Neural cell (in vitro differentiated cells): ENCODE data around the gene SDF2. TPM values are rescaled to one million over a fixed set of nuclear protein-coding genes. Genes with fewer than 3 reads are reported as not detected.

Experiments used
- H2AFZ ChIP-seq: fragments of 200-600, 300-800 bp; sonication (generic), shearing (Covaris generic); 2 replicates; pipeline ENCODE4 v1.6.0; 2014; ENCODE audit warnings: low read depth, mild to moderate bottlenecking, antibody characterized with exemption, low read length, moderate library complexity
- H3F3A ChIP-seq: fragments of 200-600 bp; shearing (Covaris generic); 2 replicates; pipeline ENCODE4 v1.6.1; 2016; ENCODE audit warnings: mild to moderate bottlenecking, moderate library complexity, mixed read lengths, antibody characterized with exemption, low read length; ENCODE audit not compliant: insufficient read depth, poor library complexity, severe bottlenecking
- H3K27ac ChIP-seq: fragments of 200-600, 300-800 bp; sonication (generic), shearing (Covaris generic); 2 replicates; pipeline ENCODE4 v1.5.1; 2014; ENCODE audit warnings: mild to moderate bottlenecking, low read length, moderate library complexity
- H3K27me3 ChIP-seq: fragments of 300-800, 200-600 bp; sonication (generic), shearing (Covaris generic); 2 replicates; pipeline ENCODE4 v1.6.0; 2014; ENCODE audit warnings: mild to moderate bottlenecking, low read depth, low read length, moderate library complexity; ENCODE audit not compliant: insufficient read depth
- H3K36me3 ChIP-seq: fragments of 300-800, 200-600 bp; sonication (generic), shearing (Covaris generic); 2 replicates; pipeline ENCODE4 v1.5.1; 2014; ENCODE audit warnings: mild to moderate bottlenecking, antibody characterized with exemption, low read length, moderate library complexity; ENCODE audit not compliant: insufficient read depth
- H3K4me2 ChIP-seq: fragments of 300-800, 200-600 bp; sonication (generic), shearing (Covaris generic); 2 replicates; pipeline ENCODE4 v1.6.0; 2014; ENCODE audit warnings: mild to moderate bottlenecking, low read length
- H3K4me3 ChIP-seq: fragments of 300-800, 200-600 bp; sonication (generic), shearing (Covaris generic); 2 replicates; pipeline ENCODE4 v1.5.1; 2014; ENCODE audit warnings: mild to moderate bottlenecking, low read length, moderate library complexity
- H3K79me2 ChIP-seq: fragments of 200-600 bp; shearing (Covaris generic); replicated peaks from 2 replicates; pipeline ENCODE4 v1.6.0; 2014; ENCODE audit warnings: mild to moderate bottlenecking, low read length, moderate library complexity; ENCODE audit not compliant: insufficient read depth
- H3K9ac ChIP-seq: fragments of 300-800, 200-600 bp; sonication (generic), shearing (Covaris generic); 2 replicates; pipeline ENCODE4 v1.6.1; 2016; ENCODE audit warnings: mild to moderate bottlenecking, low read length, mixed read lengths
- H3K9me2 ChIP-seq: fragments of 200-600 bp; shearing (Covaris generic); 2 replicates; pipeline ENCODE4 v1.6.1; 2016; ENCODE audit warnings: mild to moderate bottlenecking, low read length, mixed read lengths; ENCODE audit not compliant: insufficient read depth
- H3K9me3 ChIP-seq: fragments of 200-600, 300-800 bp; sonication (generic), shearing (Covaris generic); 2 replicates; pipeline ENCODE4 v1.6.1; 2016; ENCODE audit warnings: mild to moderate bottlenecking, mixed run types, low read length, moderate library complexity, mixed read lengths
- H4K20me1 ChIP-seq: fragments of 200-600 bp; shearing (Covaris generic); 2 replicates; pipeline ENCODE4 v1.6.1; 2016; ENCODE audit warnings: mild to moderate bottlenecking, mixed run types; ENCODE audit not compliant: insufficient read depth
- CTCF ChIP-seq: fragments of 450-650 bp; IDR thresholded peaks from 2 replicates; pipeline ENCODE4 v1.5.1; 2014; ENCODE audit warnings: antibody characterized with exemption, mild to moderate bottlenecking, moderate library complexity; ENCODE audit not compliant: poor library complexity, severe bottlenecking
- EP300 ChIP-seq: fragments of 450-650 bp; conservative IDR thresholded peaks from 2 replicates; pipeline ENCODE4 v1.6.1; 2014; ENCODE audit warnings: antibody characterized with exemption, mild to moderate bottlenecking, moderate library complexity; ENCODE audit not compliant: poor library complexity, severe bottlenecking
- EZH2 ChIP-seq: fragments of 200-600, 300-800 bp; shearing (Covaris generic), sonication (generic); IDR thresholded peaks from 2 replicates; pipeline ENCODE4 v1.6.1; 2014; ENCODE audit warnings: antibody characterized with exemption, low read length, borderline replicate concordance, mild to moderate bottlenecking; ENCODE audit not compliant: insufficient read depth, poor library complexity, severe bottlenecking
- MXI1 ChIP-seq: fragments of 450-650 bp; conservative IDR thresholded peaks from 2 replicates; pipeline ENCODE4 v1.6.1; 2014; ENCODE audit warnings: antibody characterized with exemption, mild to moderate bottlenecking; ENCODE audit not compliant: poor library complexity, severe bottlenecking
- POLR2AphosphoS5 ChIP-seq: IDR thresholded peaks from 2 replicates; pipeline ENCODE4 v1.6.1; 2012
- RAD21 ChIP-seq: fragments of 450-650 bp; conservative IDR thresholded peaks from 2 replicates; pipeline ENCODE4 v1.6.1; 2014; ENCODE audit warnings: antibody characterized with exemption, mild to moderate bottlenecking, moderate library complexity
- REST ChIP-seq: IDR thresholded peaks from 2 replicates; pipeline ENCODE4 v1.6.1; 2012; ENCODE audit warnings: borderline replicate concordance
- SMC3 ChIP-seq: fragments of 450-650 bp; conservative IDR thresholded peaks from 2 replicates; pipeline ENCODE4 v1.6.1; 2014; ENCODE audit warnings: antibody characterized with exemption, mild to moderate bottlenecking, moderate library complexity; ENCODE audit not compliant: poor library complexity
- TAF1 ChIP-seq: IDR thresholded peaks from 2 replicates; pipeline ENCODE4 v1.6.1; 2012; ENCODE audit warnings: low read depth
- polyA plus RNA-seq: library from polyadenylated mRNA; depleted of rRNA; stranded (reverse); fragments of >200 nt; gene quantifications from 2 replicates; pipeline ENCODE4 v1.2.3, GENCODE V29; 2014

SDF2 gene
- polyA plus RNA-seq, 1 donor from 2014 or later, result 129 TPM

GRCh38 chr17:28612936-28613872 lies 48.5 kb downstream of the SDF2 start:
- Histone ChIP-seq H3K27me3 (no peaks in the 10 kb centered on the region), H3K9me2 (no peaks in the 10 kb centered on the region), H3K9ac (no peak overlapping the region), H3F3A (no peaks in the 10 kb centered on the region), H3K9me3 (no peaks in the 10 kb centered on the region), H3K4me2 (no peak overlapping the region), H3K4me3 (no peak overlapping the region), H3K36me3 (peaks cover 3% of the 10 kb centered on the region), H3K27ac (no peak overlapping the region), H2AFZ (no peak overlapping the region), H3K79me2 (no peaks in the 10 kb centered on the region), H4K20me1 (no peaks in the 10 kb centered on the region)
- peak; percentile 84 for TF ChIP-seq CTCF
- TF ChIP-seq EP300, result no peak
- TF ChIP-seq POLR2AphosphoS5, result no peak
- TF ChIP-seq REST, result no peak
- peak; percentile 77 for TF ChIP-seq SMC3
- TF ChIP-seq MXI1, result no peak
- no peak for TF ChIP-seq TAF1
- TF ChIP-seq EZH2, result no peak
- peak; percentile 79 for TF ChIP-seq RAD21

- H4K20me1 ChIP-seq, result no peaks in the 10 kb centered on the region
- H3K9me2 ChIP-seq, result no peaks in the 10 kb centered on the region
- H2AFZ ChIP-seq, result no peak overlapping the region
- H3K4me2 ChIP-seq, result no peak overlapping the region
- no peak overlapping the region for H3K9ac ChIP-seq
- peaks cover 3% of the 10 kb centered on the region for H3K36me3 ChIP-seq
- TF ChIP-seq RAD21, result no peak
- TF ChIP-seq SMC3, result no peak
- TF ChIP-seq EP300, result no peak
- TF ChIP-seq TAF1, result no peak
- TF ChIP-seq POLR2AphosphoS5, result no peak
- TF ChIP-seq MXI1, result no peak
- TF ChIP-seq REST, result no peak
- no peak for TF ChIP-seq EZH2
- TF ChIP-seq CTCF, result no peak
- H3K79me2 ChIP-seq, result no peaks in the 10 kb centered on the region
- H3K4me3 ChIP-seq, result no peak overlapping the region
- no peaks in the 10 kb centered on the region for H3K27me3 ChIP-seq
- no peak overlapping the region for H3K27ac ChIP-seq
- no peaks in the 10 kb centered on the region for H3F3A ChIP-seq
- no peaks in the 10 kb centered on the region for H3K9me3 ChIP-seq
Measured at GRCh38 chr17:28612531-28612930, 49.2 kb downstream of the SDF2 start.
